GM20431 (cell line): ENCODE data around the gene ATF2.

Experiments used
- in situ Hi-C: fragments of 300-500 bp; cut with MseI, MboI; formaldehyde crosslinking; loops from one replicate; pipeline ENCODE4 v1.15.0; 2020; ENCODE audit warnings: low sequenced_read_pairs; ENCODE audit not compliant: unreplicated experiment

ATF2 gene

DNA sequence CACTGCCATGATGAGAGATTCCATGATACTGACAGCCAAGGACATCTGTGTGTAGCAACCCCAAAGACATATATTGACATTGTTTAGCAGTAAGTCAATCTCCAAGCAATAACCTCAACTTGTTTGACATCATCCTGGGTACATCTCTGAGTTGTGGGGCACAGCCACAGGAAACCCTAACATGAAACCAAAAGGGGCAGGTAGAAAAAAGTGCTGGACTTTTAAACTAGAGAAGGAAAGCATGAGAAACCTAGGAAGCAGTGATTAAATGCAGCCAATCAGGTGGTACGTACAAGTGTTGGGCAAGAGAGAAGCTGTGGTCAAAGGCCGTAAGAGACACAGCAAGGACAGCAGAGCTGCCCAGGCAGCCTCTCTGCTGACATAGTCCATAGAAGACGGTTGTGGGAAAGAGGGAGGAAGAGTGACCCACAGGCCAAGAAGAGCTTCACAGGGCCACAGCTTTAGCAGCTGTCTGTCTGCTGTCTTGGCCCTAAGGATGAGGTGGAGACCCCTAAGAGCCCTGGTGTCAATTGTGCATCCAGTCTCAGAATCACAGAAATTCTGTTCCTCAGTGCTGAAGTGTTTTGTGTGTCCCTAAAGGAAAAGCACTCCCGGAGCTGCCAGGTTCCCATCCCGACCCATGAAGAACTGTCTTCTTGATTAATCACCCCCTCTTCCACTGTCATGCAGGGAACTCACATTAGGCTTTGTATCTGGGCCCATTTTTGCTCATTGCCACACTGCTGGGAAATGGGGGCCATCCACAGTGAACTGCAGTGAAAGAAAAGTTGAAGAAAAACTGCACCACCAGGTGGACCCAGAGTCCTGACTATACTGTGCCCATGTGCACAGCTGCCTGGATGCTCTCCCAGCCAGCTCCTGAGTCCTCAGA is 137.4 kb downstream of the ATF2 start:
- in situ Hi-C loops, result no loop called here

- in situ Hi-C loops, result no loop called here
Measured at GRCh38 chr2:175027755-175028154, 140.2 kb downstream of the ATF2 start.

- in situ Hi-C loops, result no loop called here
Measured at GRCh38 chr2:175026385-175026784, 141.6 kb downstream of the ATF2 start.

- in situ Hi-C loops, result no loop called here
Measured at GRCh38 chr2:175025946-175026345, 142.1 kb downstream of the ATF2 start.

GRCh38 chr2:175025233-175025632 is 142.8 kb downstream of the ATF2 start:
- in situ Hi-C loops, result no loop called here

- in situ Hi-C loops, result no loop called here
Measured at GRCh38 chr2:175022923-175023322, 145.1 kb downstream of the ATF2 start.
